ENCODE measurements around the gene MARCHF2. TPM values are rescaled to one million over a fixed set of nuclear protein-coding genes. Genes with fewer than 3 reads are reported as not detected.

MARCHF2 gene, protein sequence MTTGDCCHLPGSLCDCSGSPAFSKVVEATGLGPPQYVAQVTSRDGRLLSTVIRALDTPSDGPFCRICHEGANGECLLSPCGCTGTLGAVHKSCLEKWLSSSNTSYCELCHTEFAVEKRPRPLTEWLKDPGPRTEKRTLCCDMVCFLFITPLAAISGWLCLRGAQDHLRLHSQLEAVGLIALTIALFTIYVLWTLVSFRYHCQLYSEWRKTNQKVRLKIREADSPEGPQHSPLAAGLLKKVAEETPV
- 37.9 TPM for total RNA-seq

DNA sequence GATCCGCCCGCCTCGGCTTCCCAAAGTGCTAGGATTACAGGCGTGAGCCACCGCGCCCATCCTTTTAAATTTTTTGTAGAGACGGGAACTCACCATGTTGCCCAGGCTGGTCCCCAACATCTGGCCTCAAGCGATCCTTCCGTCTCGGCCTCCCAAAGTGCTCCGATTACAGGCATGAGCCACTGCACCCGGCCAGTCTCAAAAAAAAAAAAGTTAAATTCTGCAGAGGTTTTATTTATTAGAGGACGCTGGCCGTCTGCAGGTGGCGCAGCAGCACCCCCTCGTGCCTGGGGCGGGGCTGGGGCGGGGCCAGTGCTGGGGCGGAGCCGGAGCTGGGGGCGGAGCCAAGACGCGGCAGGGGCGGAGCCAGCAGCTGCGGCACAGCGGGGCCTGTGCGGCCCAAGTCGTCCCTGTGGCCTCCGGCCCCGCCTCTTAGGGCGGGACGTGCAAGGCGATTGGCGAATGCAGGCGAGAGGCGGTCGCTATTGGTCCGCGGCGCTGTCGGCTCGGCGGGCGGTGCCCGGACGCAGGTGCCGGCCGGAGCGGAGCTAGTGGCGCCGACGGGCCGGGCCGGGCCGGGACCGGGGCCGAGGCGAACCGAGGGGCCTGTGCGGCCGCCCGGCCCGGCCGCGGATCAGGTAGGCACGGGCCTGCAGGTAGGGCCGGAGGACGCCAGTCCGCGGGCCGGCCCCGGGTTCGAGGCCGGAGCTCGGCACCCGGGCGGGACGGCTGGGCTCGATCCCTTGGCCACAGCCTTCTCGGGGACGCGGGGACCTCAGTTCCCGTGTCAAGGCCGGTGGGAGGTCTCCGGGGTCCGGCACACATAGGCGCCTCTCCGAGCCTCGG lies at the start of gene MARCHF2:
Gene MARCHF2 (plus strand): TSS at position 523 of the 846 bp plus-strand sequence. CDS start 8,536 bp downstream, outside the sequence.

DNA sequence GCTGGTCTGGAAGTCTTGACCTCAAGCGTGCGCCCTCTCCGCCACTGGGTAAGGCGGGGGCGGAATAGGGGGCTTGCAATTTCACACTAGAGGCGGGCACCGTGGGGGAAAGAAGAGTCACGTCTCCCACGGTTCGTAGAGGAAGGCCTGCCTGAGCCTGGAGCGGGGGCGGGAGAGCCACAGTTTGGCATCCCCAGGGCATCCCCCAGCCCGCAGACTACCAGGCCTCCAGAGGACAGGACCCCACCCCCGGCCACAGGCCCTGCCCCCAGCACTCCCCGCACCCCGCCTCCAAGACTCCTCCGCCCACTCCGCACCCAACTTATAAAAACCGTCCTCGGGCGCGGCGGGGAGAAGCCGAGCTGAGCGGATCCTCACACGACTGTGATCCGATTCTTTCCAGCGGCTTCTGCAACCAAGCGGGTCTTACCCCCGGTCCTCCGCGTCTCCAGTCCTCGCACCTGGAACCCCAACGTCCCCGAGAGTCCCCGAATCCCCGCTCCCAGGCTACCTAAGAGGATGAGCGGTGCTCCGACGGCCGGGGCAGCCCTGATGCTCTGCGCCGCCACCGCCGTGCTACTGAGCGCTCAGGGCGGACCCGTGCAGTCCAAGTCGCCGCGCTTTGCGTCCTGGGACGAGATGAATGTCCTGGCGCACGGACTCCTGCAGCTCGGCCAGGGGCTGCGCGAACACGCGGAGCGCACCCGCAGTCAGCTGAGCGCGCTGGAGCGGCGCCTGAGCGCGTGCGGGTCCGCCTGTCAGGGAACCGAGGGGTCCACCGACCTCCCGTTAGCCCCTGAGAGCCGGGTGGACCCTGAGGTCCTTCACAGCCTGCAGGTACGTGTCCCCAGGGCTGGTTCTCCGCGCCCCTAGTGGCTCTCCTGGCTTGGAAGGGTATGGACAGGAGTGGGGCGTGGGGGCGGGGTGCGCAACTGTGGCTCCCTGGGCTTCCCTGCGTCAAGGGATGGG lies 49.0 kb upstream of the MARCHF2 start, which contains the start of gene ANGPTL4:
Gene ANGPTL4 (plus strand): TSS at position 353 of the 969 bp plus-strand sequence. CDS start 167 bp downstream, at position 520.

DNA sequence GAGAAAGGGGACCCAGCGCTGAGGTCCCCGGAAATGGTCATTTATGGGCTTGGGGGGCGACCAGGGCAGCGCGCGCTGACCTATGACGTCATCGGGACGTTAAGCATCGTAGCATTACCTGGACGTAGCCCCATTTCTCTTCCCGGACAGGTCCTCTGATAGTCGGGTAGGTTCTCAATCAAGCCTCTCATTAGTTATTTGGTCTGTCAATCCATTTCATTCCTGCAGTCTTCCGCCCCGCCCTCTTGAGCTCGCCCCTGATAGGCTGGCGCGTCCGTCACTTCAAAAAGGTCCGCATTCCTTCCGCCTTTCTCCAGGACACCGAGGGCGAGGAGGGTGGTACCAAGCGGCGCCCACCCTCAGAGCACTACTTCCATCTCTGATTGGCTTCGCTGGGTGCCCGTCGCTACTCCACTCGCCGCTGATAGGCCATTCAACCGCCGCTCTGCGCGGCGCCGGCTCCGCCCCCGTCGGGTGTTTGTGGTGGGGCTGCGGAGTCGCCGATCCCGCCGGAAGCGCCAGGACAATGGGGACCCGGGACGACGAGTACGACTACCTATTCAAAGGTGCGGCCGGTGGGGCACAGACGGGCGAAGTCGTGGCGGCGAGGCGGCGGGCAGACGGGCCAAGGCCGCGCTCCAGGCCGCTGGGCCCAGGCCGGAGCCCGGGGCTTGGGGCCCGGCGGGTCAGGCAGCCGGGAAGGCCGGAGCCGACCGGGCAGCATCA lies 23.1 kb upstream of the MARCHF2 start, which contains the start of gene RAB11B:
Gene RAB11B (plus strand): TSS at position 470 of the 726 bp plus-strand sequence. CDS start 57 bp downstream, at position 527.

DNA sequence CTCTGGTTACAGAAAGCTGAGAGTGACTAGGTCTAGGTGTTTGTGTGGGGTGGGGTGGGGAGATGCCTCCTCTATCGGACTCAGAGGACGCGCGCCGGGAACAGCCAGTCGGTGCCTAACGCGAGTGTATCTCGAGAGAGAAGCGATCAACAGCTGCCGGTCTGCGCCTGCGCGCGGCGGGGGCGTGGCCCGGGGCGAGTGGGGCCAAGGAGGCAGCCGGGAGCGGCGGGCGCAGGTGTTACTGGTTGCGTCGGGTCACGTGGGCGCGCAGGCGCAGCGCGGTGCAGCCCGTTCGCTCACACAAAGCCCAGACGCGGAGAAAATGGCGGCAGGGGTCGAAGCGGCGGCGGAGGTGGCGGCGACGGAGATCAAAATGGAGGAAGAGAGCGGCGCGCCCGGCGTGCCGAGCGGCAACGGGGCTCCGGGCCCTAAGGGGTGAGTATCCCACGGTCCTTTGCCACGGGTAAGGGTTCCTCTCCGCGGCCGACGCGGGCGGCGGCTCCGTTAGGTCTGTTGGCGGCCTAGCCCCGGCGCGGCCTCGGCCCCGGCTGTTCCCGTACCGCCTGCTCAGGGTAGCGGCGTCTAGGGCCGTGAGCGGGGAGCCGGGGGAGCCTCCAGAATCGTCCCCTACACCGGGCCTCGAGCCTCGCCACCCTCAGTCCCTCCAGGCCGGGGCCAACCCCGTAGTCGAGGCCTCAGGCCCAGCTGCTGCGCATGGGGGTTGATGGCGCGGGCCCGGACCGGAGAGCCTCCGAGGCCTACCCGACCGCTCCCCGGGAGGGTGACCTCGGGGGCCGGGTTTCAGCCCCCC lies 31.8 kb downstream of the MARCHF2 start, which contains the start of gene HNRNPM:
Gene HNRNPM (plus strand): TSS at position 299 of the 811 bp plus-strand sequence. CDS start 24 bp downstream, at position 323.

Small RNA genes lying within 50 kb of the gene (small RNA-seq; reads per million reads assigned to genes)
- not detected for gene MIR4999 (ENCODE audit: low replicate concordance)

Other genes with a start within 250 kb of the MARCHF2 start
- gene CERS4, start 203.9 kb upstream of the MARCHF2 start, total RNA-seq, result 66.0 TPM
- gene CD320, start 104.9 kb upstream of the MARCHF2 start, total RNA-seq, result 16.9 TPM
- 5.9 TPM for gene NDUFA7, start 91.9 kb upstream of the MARCHF2 start, total RNA-seq
- 189 TPM for gene RPS28, start 91.8 kb upstream of the MARCHF2 start, total RNA-seq
- gene KANK3, start 70.0 kb upstream of the MARCHF2 start, total RNA-seq, result 3.8 TPM
- 0.63 TPM for gene ANGPTL4, start 49.1 kb upstream of the MARCHF2 start, total RNA-seq
- 170 TPM for gene RAB11B, start 22.9 kb upstream of the MARCHF2 start, total RNA-seq
- 121 TPM for gene HNRNPM, start 31.7 kb downstream of the MARCHF2 start, total RNA-seq
- gene PRAM1, start 89.3 kb downstream of the MARCHF2 start, total RNA-seq, result not detected
- 6.6 TPM for gene ZNF414, start 100.9 kb downstream of the MARCHF2 start, total RNA-seq
- 1.6 TPM for gene MYO1F, start 164.1 kb downstream of the MARCHF2 start, total RNA-seq
- gene ADAMTS10, start 197.4 kb downstream of the MARCHF2 start, total RNA-seq, result 145 TPM
- not detected for gene NFILZ, start 217.3 kb downstream of the MARCHF2 start, total RNA-seq